8988T (cell line): ENCODE data around the gene CYS1.
"Not testable (repeated sequence)": the region's sequence is repeated elsewhere in the genome, so short reads cannot be mapped to it uniquely, and the experiment has no call there.

ENCODE experiments used
- DNase-seq: peaks from one replicate; pipeline ENCODE4 v3.0.0; 2011

The CYS1 gene

DNA sequence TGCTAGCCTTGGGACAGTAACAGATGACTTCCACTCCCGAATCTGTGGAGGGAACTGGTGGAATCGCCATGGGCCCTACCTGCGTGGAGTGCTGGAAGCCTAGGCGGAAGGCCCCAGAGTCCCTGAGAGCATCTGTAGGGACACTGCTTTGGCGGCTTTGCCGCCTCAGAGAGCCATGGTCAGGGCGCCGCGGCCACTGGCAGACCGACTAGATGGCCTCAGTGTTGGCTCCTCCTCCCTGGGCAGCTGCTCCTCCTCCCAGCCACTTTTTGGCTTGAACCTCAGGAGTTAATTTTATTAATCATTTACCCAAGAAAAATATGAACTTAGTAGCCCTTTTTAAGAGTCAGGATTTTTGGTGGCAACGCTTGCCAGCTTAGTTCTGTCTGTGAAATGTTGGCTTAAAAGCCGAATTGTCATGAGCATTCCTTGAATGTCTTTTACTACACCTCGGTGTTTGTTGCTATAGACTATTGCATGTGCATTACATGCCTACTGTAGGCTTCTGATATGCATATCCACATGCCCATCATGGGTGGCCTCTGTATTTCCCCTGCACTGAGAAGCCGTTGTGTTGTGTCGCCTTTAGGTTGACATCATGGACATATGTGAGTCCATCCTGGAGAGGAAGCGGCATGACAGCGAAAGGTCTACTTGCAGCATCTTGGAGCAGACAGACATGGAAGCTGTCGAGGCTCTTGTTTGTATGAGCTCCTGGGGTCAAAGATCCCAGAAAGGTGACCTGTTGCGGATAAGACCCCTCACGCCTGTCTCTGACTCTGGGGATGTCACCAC, 34.5 kb downstream of the CYS1 start:
- no peak for DNase-seq

GRCh38 chr2:10043906-10044601, 36.2 kb downstream of the CYS1 start:
- DNase-seq, result peak; percentile 94

GRCh38 chr2:10043256-10043905, 36.8 kb downstream of the CYS1 start, which contains the start of gene KLF11:
TSS of gene KLF11 (plus strand) at chr2:10043550. CDS start at chr2:10043717, 167 bp downstream.
- peak; percentile 97 for DNase-seq

GRCh38 chr2:10042301-10043161, 37.7 kb downstream of the CYS1 start:
- peak; percentile 64 for DNase-seq

GRCh38 chr2:10041711-10042110, 38.5 kb downstream of the CYS1 start:
- DNase-seq, result no peak

- no peak for DNase-seq
Observed at GRCh38 chr2:10039658-10040410, 40.4 kb downstream of the CYS1 start.

DNA sequence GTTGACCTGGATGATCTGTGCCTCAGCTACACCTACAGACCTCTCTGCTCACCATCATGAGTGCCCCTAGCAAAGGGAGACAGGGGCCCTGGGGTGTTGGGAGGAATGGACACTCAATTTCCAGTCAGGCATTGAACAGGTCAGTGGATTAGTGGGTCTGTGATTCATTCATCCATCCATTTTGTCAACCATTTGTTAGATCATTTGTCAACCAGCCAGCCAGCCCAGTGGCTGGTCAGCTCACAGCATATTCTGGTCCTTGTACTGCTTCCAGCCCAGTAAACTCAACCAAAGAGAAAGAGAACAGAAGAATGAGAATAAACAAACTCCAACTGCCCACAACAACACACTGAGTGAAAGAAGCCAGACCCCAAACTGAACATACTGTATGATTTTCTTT, 41.5 kb downstream of the CYS1 start:
- DNase-seq, result no peak

DNA sequence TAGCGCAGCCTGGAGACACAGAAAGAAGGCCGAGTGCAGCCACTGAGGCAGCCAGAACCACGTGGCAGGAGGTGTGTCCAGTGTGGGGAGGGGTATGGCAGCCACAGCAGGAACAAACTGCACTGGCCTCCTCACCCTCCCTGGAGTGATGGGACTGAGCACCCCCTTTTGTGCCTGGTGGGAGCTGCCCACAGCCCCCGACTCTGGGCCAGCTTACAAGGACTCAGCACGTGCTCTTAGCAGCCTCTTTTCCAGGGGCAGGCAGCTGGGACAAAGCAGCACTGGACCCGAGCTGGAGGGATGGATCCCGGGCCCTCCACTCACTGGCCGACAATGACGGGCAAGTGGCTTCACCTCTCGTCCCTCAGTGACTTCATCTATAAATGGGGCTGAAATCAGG, 42.1 kb downstream of the CYS1 start:
- no peak for DNase-seq

GRCh38 chr2:10036095-10036884, 43.9 kb downstream of the CYS1 start:
- peak; percentile 91 for DNase-seq

DNA sequence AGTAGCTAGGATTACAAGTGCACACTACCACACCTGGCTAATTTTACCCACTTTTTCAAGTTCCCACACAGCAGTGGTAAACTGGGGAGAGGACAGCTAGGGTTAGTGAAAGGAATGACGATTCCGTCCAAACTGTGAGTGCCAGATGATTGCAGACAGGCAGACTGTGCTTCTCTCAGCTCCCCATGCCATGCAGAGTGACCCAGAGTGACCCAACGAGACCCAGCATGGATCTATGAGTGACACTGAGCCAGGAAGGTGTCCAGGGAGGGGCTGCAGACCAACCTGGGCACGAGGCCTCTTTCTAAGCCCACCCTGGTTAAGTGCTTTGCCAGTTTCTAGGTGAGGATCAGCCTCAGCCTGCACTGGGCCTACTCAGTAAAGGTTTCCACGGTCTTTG, 44.6 kb downstream of the CYS1 start:
- no peak for DNase-seq

GRCh38 chr2:10035053-10035422, 45.2 kb downstream of the CYS1 start:
- no peak for DNase-seq

DNA sequence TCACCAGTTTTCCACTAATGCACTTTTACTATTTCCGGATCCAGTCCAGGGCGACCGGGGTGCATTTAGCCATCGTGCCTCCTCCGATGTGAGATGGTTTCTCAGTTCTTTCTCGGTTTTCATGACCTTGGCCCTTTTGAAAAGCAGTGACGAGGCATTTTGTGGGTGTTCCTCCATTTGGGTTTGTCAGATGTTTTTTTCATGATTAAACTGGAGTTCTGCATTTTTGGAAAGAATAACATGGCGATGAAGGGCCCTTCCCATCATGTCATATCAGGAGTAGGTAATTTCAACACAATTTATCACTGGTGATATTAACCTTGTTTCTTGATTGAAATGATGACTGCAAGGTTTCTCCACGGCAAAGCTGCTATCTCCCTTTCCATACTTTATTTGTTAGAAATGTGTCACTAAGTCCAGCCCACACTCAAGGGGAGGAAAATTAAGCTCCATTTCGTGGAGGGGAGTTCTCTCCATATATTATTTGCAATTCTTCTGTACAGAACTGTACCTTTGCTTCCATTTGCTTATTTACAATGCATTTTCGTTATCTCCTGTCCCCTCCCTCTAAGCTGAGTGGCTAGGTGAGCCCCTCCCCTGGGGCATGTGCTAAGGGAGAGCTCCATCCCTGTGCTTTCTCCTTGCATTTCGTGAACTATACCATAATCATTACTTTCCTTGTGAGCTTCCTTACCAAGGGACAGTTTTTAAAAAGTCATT, 45.7 kb downstream of the CYS1 start:
- no peak for DNase-seq

GRCh38 chr2:10033251-10034006, 46.8 kb downstream of the CYS1 start:
- no peak for DNase-seq

GRCh38 chr2:10032746-10033105, 47.5 kb downstream of the CYS1 start:
- DNase-seq, result no peak

- DNase-seq, result no peak
Observed at GRCh38 chr2:10031886-10032745, 48.1 kb downstream of the CYS1 start.

GRCh38 chr2:10030798-10031197, 49.4 kb downstream of the CYS1 start:
- DNase-seq, result not testable (repeated sequence)

GRCh38 chr2:10030311-10030736, 49.9 kb downstream of the CYS1 start:
- DNase-seq, result no peak

DNA sequence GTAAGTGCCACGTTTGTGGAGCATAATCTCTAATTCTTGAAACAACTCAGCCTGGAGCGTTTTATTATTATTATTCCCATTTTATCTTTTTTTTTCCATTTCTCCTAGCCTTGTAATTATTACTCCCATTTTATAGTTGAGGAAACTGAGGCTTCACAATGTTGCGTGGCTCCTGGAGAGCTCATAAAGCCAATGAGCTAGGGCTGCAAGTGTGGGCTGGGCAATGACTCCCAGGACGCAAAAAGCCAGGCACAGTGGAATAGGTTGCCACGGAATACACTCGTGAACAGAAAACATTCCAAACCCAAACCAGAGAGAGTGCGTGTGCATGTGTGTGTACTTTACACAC, 50.4 kb downstream of the CYS1 start:
- DNase-seq, result no peak
